HepG2 (cell line): ENCODE data around the gene RARG. TPM values are rescaled to one million over a fixed set of nuclear protein-coding genes. Genes with fewer than 3 reads are reported as not detected.

Experiments
- AGO2 ChIP-seq: fragments of 200-400 bp; formaldehyde crosslinking; optimal IDR thresholded peaks from 2 replicates; pipeline ENCODE3; 2017; ENCODE audit warnings: mild to moderate bottlenecking, low read depth, low read length, moderate library complexity
- KDM5B ChIP-seq: sonication (generic); formaldehyde crosslinking; IDR thresholded peaks from 2 replicates; pipeline ENCODE4 v1.4.0; 2020; ENCODE audit warnings: missing genetic modification reagents, mild to moderate bottlenecking, borderline replicate concordance
- POLR2A ChIP-seq, 2 experiments: IDR thresholded peaks; 2 replicates each; pipeline ENCODE4 v1.6.1; 2011; ENCODE audit warnings: low read depth in 2 of 2, low read length in 2 of 2, mild to moderate bottlenecking in 1 of 2, moderate library complexity in 1 of 2; ENCODE audit not compliant: insufficient read depth in 1 of 2
- ZFP91 ChIP-seq: sonication (generic); formaldehyde crosslinking; IDR thresholded peaks from 2 replicates; pipeline ENCODE4 v1.9.0; 2022; ENCODE audit warnings: missing genetic modification reagents, mild to moderate bottlenecking, borderline replicate concordance
- ZKSCAN5 ChIP-seq: sonication (generic); formaldehyde crosslinking; IDR thresholded peaks from 2 replicates; pipeline ENCODE4 v1.5.1; 2020; ENCODE audit warnings: mild to moderate bottlenecking, missing genetic modification reagents
- ZMYM3 ChIP-seq: sonication (generic); formaldehyde crosslinking; IDR thresholded peaks from 2 replicates; pipeline ENCODE4 v1.5.1; 2020; ENCODE audit warnings: mild to moderate bottlenecking, missing genetic modification reagents
- ZNF644 ChIP-seq: IDR thresholded peaks from 2 replicates; pipeline ENCODE4 v1.6.1; 2016; ENCODE audit warnings: low read depth
- ZNF75D ChIP-seq: sonication (generic); formaldehyde crosslinking; IDR thresholded peaks from 2 replicates; pipeline ENCODE4 v1.8.1; 2023; ENCODE audit warnings: missing genetic modification reagents, mild to moderate bottlenecking, borderline replicate concordance
- polyA plus RNA-seq, 8 experiments: library from polyadenylated mRNA; depleted of rRNA in 3 of 8; stranded (reverse) in 7 of 8; unstranded in 1 of 8; fragments of >200 nt; fragmentation: Illumina TruSeq in 4 of 8; extraction: Trizol in 4 of 8; gene quantifications; 2 replicates each; pipeline versions ENCODE4 v1.2.1 to v1.2.3, GENCODE V29; 2011 to 2016; ENCODE audit warnings: low read depth in 4 of 8, missing spikeins in 1 of 8, mixed read lengths in 1 of 8; ENCODE audit not compliant: insufficient read depth in 1 of 8
- total RNA-seq, 5 experiments: library from RNA; depleted of rRNA; stranded (reverse); fragments of >200 nt; fragmentation: Illumina TruSeq; extraction: Trizol; gene quantifications; 2 replicates each; pipeline ENCODE4 v1.2.3, GENCODE V29; 2016; ENCODE audit warnings: low read depth in 1 of 5
- TF ChIP-seq, protein P1 (sequence below): sonication (generic); formaldehyde crosslinking; IDR thresholded peaks from 2 replicates; pipeline ENCODE4 v1.5.0; 2020; ENCODE audit warnings: mild to moderate bottlenecking, missing genetic modification reagents
- TF ChIP-seq, protein P2 (sequence below): sonication (generic); formaldehyde crosslinking; IDR thresholded peaks from 2 replicates; pipeline ENCODE4 v1.4.0; 2020; ENCODE audit warnings: missing genetic modification reagents
- TF ChIP-seq, protein P3 (sequence below): sonication (generic); formaldehyde crosslinking; IDR thresholded peaks from 2 replicates; pipeline ENCODE4 v1.4.0; 2020; ENCODE audit warnings: missing genetic modification reagents

Gene RARG
- total and polyA plus RNA-seq, 2 of the 13 experiments (the other 11 are each of a cell fraction or from before 2014, with no cell fraction given), result 0.77 to 1.5 TPM

GRCh38 chr12:53191885-53192530 lies 40.0 kb downstream of the RARG start (continued):
- TF ChIP-seq KDM5B (CRISPR knock-in tag), result no peak
- peak; percentile 28; the same call in 1 of the 2 replicates for TF ChIP-seq ZFP91
- TF ChIP-seq, protein P1, sequence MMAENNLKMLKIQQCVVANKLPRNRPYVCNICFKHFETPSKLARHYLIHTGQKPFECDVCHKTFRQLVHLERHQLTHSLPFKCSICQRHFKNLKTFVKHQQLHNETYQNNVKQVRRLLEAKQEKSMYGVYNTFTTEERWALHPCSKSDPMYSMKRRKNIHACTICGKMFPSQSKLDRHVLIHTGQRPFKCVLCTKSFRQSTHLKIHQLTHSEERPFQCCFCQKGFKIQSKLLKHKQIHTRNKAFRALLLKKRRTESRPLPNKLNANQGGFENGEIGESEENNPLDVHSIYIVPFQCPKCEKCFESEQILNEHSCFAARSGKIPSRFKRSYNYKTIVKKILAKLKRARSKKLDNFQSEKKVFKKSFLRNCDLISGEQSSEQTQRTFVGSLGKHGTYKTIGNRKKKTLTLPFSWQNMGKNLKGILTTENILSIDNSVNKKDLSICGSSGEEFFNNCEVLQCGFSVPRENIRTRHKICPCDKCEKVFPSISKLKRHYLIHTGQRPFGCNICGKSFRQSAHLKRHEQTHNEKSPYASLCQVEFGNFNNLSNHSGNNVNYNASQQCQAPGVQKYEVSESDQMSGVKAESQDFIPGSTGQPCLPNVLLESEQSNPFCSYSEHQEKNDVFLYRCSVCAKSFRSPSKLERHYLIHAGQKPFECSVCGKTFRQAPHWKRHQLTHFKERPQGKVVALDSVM (CRISPR knock-in tag), result no peak
- TF ChIP-seq, protein P2, sequence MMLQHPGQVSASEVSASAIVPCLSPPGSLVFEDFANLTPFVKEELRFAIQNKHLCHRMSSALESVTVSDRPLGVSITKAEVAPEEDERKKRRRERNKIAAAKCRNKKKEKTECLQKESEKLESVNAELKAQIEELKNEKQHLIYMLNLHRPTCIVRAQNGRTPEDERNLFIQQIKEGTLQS (CRISPR knock-in tag), result no peak
- TF ChIP-seq ZMYM3, result no peak
- no peak for TF ChIP-seq ZNF644 (CRISPR knock-in tag)
- TF ChIP-seq, protein P3, sequence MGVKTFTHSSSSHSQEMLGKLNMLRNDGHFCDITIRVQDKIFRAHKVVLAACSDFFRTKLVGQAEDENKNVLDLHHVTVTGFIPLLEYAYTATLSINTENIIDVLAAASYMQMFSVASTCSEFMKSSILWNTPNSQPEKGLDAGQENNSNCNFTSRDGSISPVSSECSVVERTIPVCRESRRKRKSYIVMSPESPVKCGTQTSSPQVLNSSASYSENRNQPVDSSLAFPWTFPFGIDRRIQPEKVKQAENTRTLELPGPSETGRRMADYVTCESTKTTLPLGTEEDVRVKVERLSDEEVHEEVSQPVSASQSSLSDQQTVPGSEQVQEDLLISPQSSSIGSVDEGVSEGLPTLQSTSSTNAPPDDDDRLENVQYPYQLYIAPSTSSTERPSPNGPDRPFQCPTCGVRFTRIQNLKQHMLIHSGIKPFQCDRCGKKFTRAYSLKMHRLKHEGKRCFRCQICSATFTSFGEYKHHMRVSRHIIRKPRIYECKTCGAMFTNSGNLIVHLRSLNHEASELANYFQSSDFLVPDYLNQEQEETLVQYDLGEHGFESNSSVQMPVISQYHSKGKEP (CRISPR knock-in tag), result no peak
- 0 out of 4 replicates have a peak, but pooled peaks of 1 of the 2 experiments have one; percentile 8 for TF ChIP-seq POLR2A (IDR thresholded peaks at IDR 0.05; ENCODE audit: insufficient read depth in 1 of 2, low read depth in 2 of 2, low read length in 2 of 2)
- TF ChIP-seq ZNF75D (CRISPR knock-in tag), result no peak
- TF ChIP-seq AGO2, result peak; percentile 16
- TF ChIP-seq ZKSCAN5 (CRISPR knock-in tag), result no peak
